Neural cell (in vitro differentiated cells): ENCODE results near the gene TCN2. TPM values are rescaled to one million over a fixed set of nuclear protein-coding genes. Genes with fewer than 3 reads are reported as not detected.

Experiments
- H2AFZ ChIP-seq: fragments of 200-600, 300-800 bp; sonication (generic), shearing (Covaris generic); 2 replicates; pipeline ENCODE4 v1.6.0; 2014; ENCODE audit warnings: low read depth, mild to moderate bottlenecking, antibody characterized with exemption, low read length, moderate library complexity
- H3F3A ChIP-seq: fragments of 200-600 bp; shearing (Covaris generic); 2 replicates; pipeline ENCODE4 v1.6.1; 2016; ENCODE audit warnings: mild to moderate bottlenecking, moderate library complexity, mixed read lengths, antibody characterized with exemption, low read length; ENCODE audit not compliant: insufficient read depth, poor library complexity, severe bottlenecking
- H3K27ac ChIP-seq: fragments of 200-600, 300-800 bp; sonication (generic), shearing (Covaris generic); 2 replicates; pipeline ENCODE4 v1.5.1; 2014; ENCODE audit warnings: mild to moderate bottlenecking, low read length, moderate library complexity
- H3K27me3 ChIP-seq: fragments of 300-800, 200-600 bp; sonication (generic), shearing (Covaris generic); 2 replicates; pipeline ENCODE4 v1.6.0; 2014; ENCODE audit warnings: mild to moderate bottlenecking, low read depth, low read length, moderate library complexity; ENCODE audit not compliant: insufficient read depth
- H3K36me3 ChIP-seq: fragments of 300-800, 200-600 bp; sonication (generic), shearing (Covaris generic); 2 replicates; pipeline ENCODE4 v1.5.1; 2014; ENCODE audit warnings: mild to moderate bottlenecking, antibody characterized with exemption, low read length, moderate library complexity; ENCODE audit not compliant: insufficient read depth
- H3K4me2 ChIP-seq: fragments of 300-800, 200-600 bp; sonication (generic), shearing (Covaris generic); 2 replicates; pipeline ENCODE4 v1.6.0; 2014; ENCODE audit warnings: mild to moderate bottlenecking, low read length
- H3K4me3 ChIP-seq: fragments of 300-800, 200-600 bp; sonication (generic), shearing (Covaris generic); 2 replicates; pipeline ENCODE4 v1.5.1; 2014; ENCODE audit warnings: mild to moderate bottlenecking, low read length, moderate library complexity
- H3K79me2 ChIP-seq: fragments of 200-600 bp; shearing (Covaris generic); replicated peaks from 2 replicates; pipeline ENCODE4 v1.6.0; 2014; ENCODE audit warnings: mild to moderate bottlenecking, low read length, moderate library complexity; ENCODE audit not compliant: insufficient read depth
- H3K9ac ChIP-seq: fragments of 300-800, 200-600 bp; sonication (generic), shearing (Covaris generic); 2 replicates; pipeline ENCODE4 v1.6.1; 2016; ENCODE audit warnings: mild to moderate bottlenecking, low read length, mixed read lengths
- H3K9me2 ChIP-seq: fragments of 200-600 bp; shearing (Covaris generic); 2 replicates; pipeline ENCODE4 v1.6.1; 2016; ENCODE audit warnings: mild to moderate bottlenecking, low read length, mixed read lengths; ENCODE audit not compliant: insufficient read depth
- H3K9me3 ChIP-seq: fragments of 200-600, 300-800 bp; sonication (generic), shearing (Covaris generic); 2 replicates; pipeline ENCODE4 v1.6.1; 2016; ENCODE audit warnings: mild to moderate bottlenecking, mixed run types, low read length, moderate library complexity, mixed read lengths
- H4K20me1 ChIP-seq: fragments of 200-600 bp; shearing (Covaris generic); 2 replicates; pipeline ENCODE4 v1.6.1; 2016; ENCODE audit warnings: mild to moderate bottlenecking, mixed run types; ENCODE audit not compliant: insufficient read depth
- EP300 ChIP-seq: fragments of 450-650 bp; conservative IDR thresholded peaks from 2 replicates; pipeline ENCODE4 v1.6.1; 2014; ENCODE audit warnings: antibody characterized with exemption, mild to moderate bottlenecking, moderate library complexity; ENCODE audit not compliant: poor library complexity, severe bottlenecking
- EZH2 ChIP-seq: fragments of 200-600, 300-800 bp; shearing (Covaris generic), sonication (generic); IDR thresholded peaks from 2 replicates; pipeline ENCODE4 v1.6.1; 2014; ENCODE audit warnings: antibody characterized with exemption, low read length, borderline replicate concordance, mild to moderate bottlenecking; ENCODE audit not compliant: insufficient read depth, poor library complexity, severe bottlenecking
- MXI1 ChIP-seq: fragments of 450-650 bp; conservative IDR thresholded peaks from 2 replicates; pipeline ENCODE4 v1.6.1; 2014; ENCODE audit warnings: antibody characterized with exemption, mild to moderate bottlenecking; ENCODE audit not compliant: poor library complexity, severe bottlenecking
- POLR2AphosphoS5 ChIP-seq: IDR thresholded peaks from 2 replicates; pipeline ENCODE4 v1.6.1; 2012
- RAD21 ChIP-seq: fragments of 450-650 bp; conservative IDR thresholded peaks from 2 replicates; pipeline ENCODE4 v1.6.1; 2014; ENCODE audit warnings: antibody characterized with exemption, mild to moderate bottlenecking, moderate library complexity
- SMC3 ChIP-seq: fragments of 450-650 bp; conservative IDR thresholded peaks from 2 replicates; pipeline ENCODE4 v1.6.1; 2014; ENCODE audit warnings: antibody characterized with exemption, mild to moderate bottlenecking, moderate library complexity; ENCODE audit not compliant: poor library complexity
- TAF1 ChIP-seq: IDR thresholded peaks from 2 replicates; pipeline ENCODE4 v1.6.1; 2012; ENCODE audit warnings: low read depth
- polyA plus RNA-seq: library from polyadenylated mRNA; depleted of rRNA; stranded (reverse); fragments of >200 nt; gene quantifications from 2 replicates; pipeline ENCODE4 v1.2.3, GENCODE V29; 2014
- TF ChIP-seq, protein P1 (sequence below): IDR thresholded peaks from 2 replicates; pipeline ENCODE4 v1.6.1; 2012; ENCODE audit warnings: borderline replicate concordance
- TF ChIP-seq, protein P2 (sequence below): fragments of 450-650 bp; IDR thresholded peaks from 2 replicates; pipeline ENCODE4 v1.5.1; 2014; ENCODE audit warnings: antibody characterized with exemption, mild to moderate bottlenecking, moderate library complexity; ENCODE audit not compliant: poor library complexity, severe bottlenecking

Gene TCN2
- polyA plus RNA-seq, 1 donor from 2014 or later: 13.0 TPM

DNA sequence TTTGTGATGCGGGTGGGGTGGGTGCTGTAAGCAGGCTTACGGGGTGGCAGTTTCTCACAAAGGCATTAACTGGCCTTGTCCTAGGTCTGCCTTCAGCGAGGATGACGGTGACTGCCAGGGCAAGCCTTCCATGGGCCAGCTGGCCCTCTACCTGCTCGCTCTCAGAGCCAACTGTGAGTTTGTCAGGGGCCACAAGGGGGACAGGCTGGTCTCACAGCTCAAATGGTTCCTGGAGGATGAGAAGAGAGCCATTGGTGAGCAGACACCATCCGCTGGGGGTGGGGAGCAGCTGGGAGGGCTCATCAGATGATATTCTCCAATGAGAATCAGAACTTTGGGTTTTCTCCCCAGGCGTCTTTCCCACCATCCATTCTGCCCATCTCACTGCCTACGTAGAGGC is 5.8 kb downstream of the TCN2 start:
- Histone ChIP-seq H3K4me2 (no peak overlapping the region), H2AFZ (no peak overlapping the region), H3K4me3 (no peak overlapping the region), H4K20me1 (no peaks in the 10 kb centered on the region), H3F3A (no peaks in the 10 kb centered on the region), H3K9me3 (no peaks in the 10 kb centered on the region), H3K27ac (no peak overlapping the region), H3K79me2 (peaks cover 5% of the 10 kb centered on the region), H3K9ac (no peak overlapping the region), H3K27me3 (no peaks in the 10 kb centered on the region), H3K9me2 (no peaks in the 10 kb centered on the region), H3K36me3 (no peaks in the 10 kb centered on the region)
- no peak for TF ChIP-seq SMC3
- no peak for TF ChIP-seq MXI1
- TF ChIP-seq RAD21: no peak
- no peak for TF ChIP-seq POLR2AphosphoS5
- TF ChIP-seq EZH2: no peak
- no peak for TF ChIP-seq EP300
- TF ChIP-seq TAF1: no peak
- TF ChIP-seq, protein P1, sequence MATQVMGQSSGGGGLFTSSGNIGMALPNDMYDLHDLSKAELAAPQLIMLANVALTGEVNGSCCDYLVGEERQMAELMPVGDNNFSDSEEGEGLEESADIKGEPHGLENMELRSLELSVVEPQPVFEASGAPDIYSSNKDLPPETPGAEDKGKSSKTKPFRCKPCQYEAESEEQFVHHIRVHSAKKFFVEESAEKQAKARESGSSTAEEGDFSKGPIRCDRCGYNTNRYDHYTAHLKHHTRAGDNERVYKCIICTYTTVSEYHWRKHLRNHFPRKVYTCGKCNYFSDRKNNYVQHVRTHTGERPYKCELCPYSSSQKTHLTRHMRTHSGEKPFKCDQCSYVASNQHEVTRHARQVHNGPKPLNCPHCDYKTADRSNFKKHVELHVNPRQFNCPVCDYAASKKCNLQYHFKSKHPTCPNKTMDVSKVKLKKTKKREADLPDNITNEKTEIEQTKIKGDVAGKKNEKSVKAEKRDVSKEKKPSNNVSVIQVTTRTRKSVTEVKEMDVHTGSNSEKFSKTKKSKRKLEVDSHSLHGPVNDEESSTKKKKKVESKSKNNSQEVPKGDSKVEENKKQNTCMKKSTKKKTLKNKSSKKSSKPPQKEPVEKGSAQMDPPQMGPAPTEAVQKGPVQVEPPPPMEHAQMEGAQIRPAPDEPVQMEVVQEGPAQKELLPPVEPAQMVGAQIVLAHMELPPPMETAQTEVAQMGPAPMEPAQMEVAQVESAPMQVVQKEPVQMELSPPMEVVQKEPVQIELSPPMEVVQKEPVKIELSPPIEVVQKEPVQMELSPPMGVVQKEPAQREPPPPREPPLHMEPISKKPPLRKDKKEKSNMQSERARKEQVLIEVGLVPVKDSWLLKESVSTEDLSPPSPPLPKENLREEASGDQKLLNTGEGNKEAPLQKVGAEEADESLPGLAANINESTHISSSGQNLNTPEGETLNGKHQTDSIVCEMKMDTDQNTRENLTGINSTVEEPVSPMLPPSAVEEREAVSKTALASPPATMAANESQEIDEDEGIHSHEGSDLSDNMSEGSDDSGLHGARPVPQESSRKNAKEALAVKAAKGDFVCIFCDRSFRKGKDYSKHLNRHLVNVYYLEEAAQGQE: no peak
- TF ChIP-seq, protein P2, sequence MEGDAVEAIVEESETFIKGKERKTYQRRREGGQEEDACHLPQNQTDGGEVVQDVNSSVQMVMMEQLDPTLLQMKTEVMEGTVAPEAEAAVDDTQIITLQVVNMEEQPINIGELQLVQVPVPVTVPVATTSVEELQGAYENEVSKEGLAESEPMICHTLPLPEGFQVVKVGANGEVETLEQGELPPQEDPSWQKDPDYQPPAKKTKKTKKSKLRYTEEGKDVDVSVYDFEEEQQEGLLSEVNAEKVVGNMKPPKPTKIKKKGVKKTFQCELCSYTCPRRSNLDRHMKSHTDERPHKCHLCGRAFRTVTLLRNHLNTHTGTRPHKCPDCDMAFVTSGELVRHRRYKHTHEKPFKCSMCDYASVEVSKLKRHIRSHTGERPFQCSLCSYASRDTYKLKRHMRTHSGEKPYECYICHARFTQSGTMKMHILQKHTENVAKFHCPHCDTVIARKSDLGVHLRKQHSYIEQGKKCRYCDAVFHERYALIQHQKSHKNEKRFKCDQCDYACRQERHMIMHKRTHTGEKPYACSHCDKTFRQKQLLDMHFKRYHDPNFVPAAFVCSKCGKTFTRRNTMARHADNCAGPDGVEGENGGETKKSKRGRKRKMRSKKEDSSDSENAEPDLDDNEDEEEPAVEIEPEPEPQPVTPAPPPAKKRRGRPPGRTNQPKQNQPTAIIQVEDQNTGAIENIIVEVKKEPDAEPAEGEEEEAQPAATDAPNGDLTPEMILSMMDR: no peak

DNA sequence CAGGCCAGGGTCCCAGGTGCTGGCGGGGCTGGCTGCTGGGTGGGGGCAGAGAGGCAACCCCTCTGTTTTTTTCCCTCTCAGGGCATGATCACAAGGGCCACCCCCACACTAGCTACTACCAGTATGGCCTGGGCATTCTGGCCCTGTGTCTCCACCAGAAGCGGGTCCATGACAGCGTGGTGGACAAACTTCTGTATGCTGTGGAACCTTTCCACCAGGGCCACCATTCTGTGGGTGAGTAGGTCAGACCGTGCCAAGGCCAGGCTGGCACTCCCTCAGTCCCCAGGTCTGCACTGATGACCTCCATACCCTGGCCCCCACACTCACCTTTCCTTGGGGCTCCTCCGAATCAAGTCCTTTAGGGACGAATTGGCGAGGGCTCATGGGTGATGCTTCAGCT is 7.3 kb downstream of the TCN2 start:
- TF ChIP-seq SMC3 (no peak), RAD21 (no peak), EP300 (no peak), POLR2AphosphoS5 (no peak), MXI1 (no peak), EZH2 (no peak), TAF1 (no peak)
- TF ChIP-seq, protein P2: no peak
- TF ChIP-seq, protein P1: no peak
- Histone ChIP-seq H3K27ac (no peak overlapping the region), H3K27me3 (no peaks in the 10 kb centered on the region), H3K4me2 (no peak overlapping the region), H2AFZ (no peak overlapping the region), H3K79me2 (no peaks in the 10 kb centered on the region), H3K36me3 (no peaks in the 10 kb centered on the region), H3K9me2 (no peaks in the 10 kb centered on the region), H4K20me1 (no peaks in the 10 kb centered on the region), H3F3A (no peaks in the 10 kb centered on the region), H3K9me3 (no peaks in the 10 kb centered on the region), H3K9ac (no peak overlapping the region), H3K4me3 (no peak overlapping the region)
